ENCODE data around the gene STX19. TPM values are rescaled to one million over a fixed set of nuclear protein-coding genes. Genes with fewer than 3 reads are reported as not detected.
"Not testable (repeated sequence)": the region's sequence is repeated elsewhere in the genome, so short reads cannot be mapped to it uniquely, and the experiment has no call there.

STX19 gene
- polyA plus RNA-seq, 3 donors = not detected

- WGBS (ENCODE audit: insufficient coverage) = no CpG with 5 or more reads among the region's 2 CpGs
- H3K27me3 Mint-ChIP-seq (ENCODE audit: low read depth in 3 of 3) = no peaks in the 10 kb centered on the region
- H3K9ac ChIP-seq (ENCODE audit: insufficient read depth, low read length, poor library complexity, severe bottlenecking) = no peak overlapping the region
- no peak overlapping the region for H3K4me2 ChIP-seq (replicated peaks; ENCODE audit: extremely low read depth, low read length, poor library complexity, severe bottlenecking)
- no peaks in the 10 kb centered on the region for H3K79me2 ChIP-seq (ENCODE audit: insufficient read depth, low read length)
- H3K4me3 ChIP-seq (replicated peaks in 1 of 3; ENCODE audit: low read depth in 2 of 3, low read length in 3 of 3) = no peak overlapping the region
- no peaks in the 10 kb centered on the region for H4K20me1 ChIP-seq (ENCODE audit: insufficient read depth, low read length)
- H3K27ac ChIP-seq (ENCODE audit: low read depth in 1 of 2, low read length in 2 of 2) = no peak overlapping the region
- H2AFZ ChIP-seq (ENCODE audit: insufficient read depth, low read depth, low read length, poor library complexity, severe bottlenecking) = no peak overlapping the region
- H3K27ac Mint-ChIP-seq = no peak overlapping the region
- peaks cover 6 to 25% of the 10 kb centered on the region in 2 donors for H3K36me3 Mint-ChIP-seq
- intact Hi-C loops (cut with micrococcal nuclease) = no loop called here
- H3K36me3 ChIP-seq (replicated peaks in 1 of 2; ENCODE audit: control insufficient read depth in 1 of 2, insufficient read depth in 2 of 2, low read length in 2 of 2) = peaks cover 0 to 4% of the 10 kb centered on the region in 2 donors
- no peak for DNase-seq
- H3K4me3 Mint-ChIP-seq = no peak overlapping the region
- peaks cover 5 to 22% (median 14%) of the 10 kb centered on the region in 7 donors for H3K9me3 Mint-ChIP-seq
- H3K4me1 ChIP-seq (ENCODE audit: control insufficient read depth in 1 of 2, insufficient read depth in 2 of 2, low read length in 2 of 2) = no peaks in the 10 kb centered on the region
- no peaks in the 10 kb centered on the region for H3K27me3 ChIP-seq (ENCODE audit: control insufficient read depth in 2 of 2, insufficient read depth in 2 of 2, low read length in 2 of 2)
- no peak for TF ChIP-seq CTCF (IDR thresholded peaks at IDR 0.05)
- peaks cover 0 to 13% of the 10 kb centered on the region in 2 donors for H3K9me3 ChIP-seq (replicated peaks in 1 of 2; ENCODE audit: control insufficient read depth in 1 of 2, insufficient read depth in 1 of 2, low read length in 2 of 2)
- no peaks in the 10 kb centered on the region for H3K4me1 Mint-ChIP-seq
Measured at GRCh38 chr3:94046533-94046932, 18.1 kb upstream of the STX19 start.

- intact Hi-C loops (cut with micrococcal nuclease); DNase-seq; H3K79me2 ChIP-seq (ENCODE audit: insufficient read depth, low read length); H3K9ac ChIP-seq (ENCODE audit: insufficient read depth, low read length, poor library complexity, severe bottlenecking); H3K4me1 ChIP-seq (ENCODE audit: control insufficient read depth in 1 of 2, insufficient read depth in 2 of 2, low read length in 2 of 2); H3K27ac ChIP-seq (ENCODE audit: low read depth in 1 of 2, low read length in 2 of 2); H3K27me3 Mint-ChIP-seq (ENCODE audit: low read depth in 3 of 3); H3K4me3 Mint-ChIP-seq; H3K4me3 ChIP-seq (replicated peaks in 1 of 3; ENCODE audit: low read depth in 2 of 3, low read length in 3 of 3); H3K36me3 ChIP-seq (replicated peaks in 1 of 2; ENCODE audit: control insufficient read depth in 1 of 2, insufficient read depth in 2 of 2, low read length in 2 of 2); H3K27me3 ChIP-seq (ENCODE audit: control insufficient read depth in 2 of 2, insufficient read depth in 2 of 2, low read length in 2 of 2); H3K4me2 ChIP-seq (replicated peaks; ENCODE audit: extremely low read depth, low read length, poor library complexity, severe bottlenecking); H2AFZ ChIP-seq (ENCODE audit: insufficient read depth, low read depth, low read length, poor library complexity, severe bottlenecking); H4K20me1 ChIP-seq (ENCODE audit: insufficient read depth, low read length); H3K4me1 Mint-ChIP-seq: not testable (repeated sequence)
- 96% methylated on average over 49 of the region's 61 CpGs for WGBS (ENCODE audit: insufficient coverage)
- Mint-ChIP-seq H3K9me3 (peaks cover 5 to 22% (median 14%) of the 10 kb centered on the region in 7 donors), H3K27ac (peak overlapping the region in 1 of 7 donors; percentile 25), H3K36me3 (peaks cover 6 to 24% of the 10 kb centered on the region in 2 donors)
- peaks cover 0 to 13% of the 10 kb centered on the region in 2 donors for H3K9me3 ChIP-seq (replicated peaks in 1 of 2; ENCODE audit: control insufficient read depth in 1 of 2, insufficient read depth in 1 of 2, low read length in 2 of 2)
Measured at GRCh38 chr3:94044100-94044936, 15.9 kb upstream of the STX19 start.

All from CD14-positive monocyte (primary cell).